ENCODE results near the gene SLC5A10.

The SLC5A10 gene

GRCh38 chr17:18986541-18987229, 34.7 kb downstream of the SLC5A10 start:
- no peak for DNase-seq

GRCh38 chr17:18987230-18987610, 35.3 kb downstream of the SLC5A10 start:
- no peak for DNase-seq

- DNase-seq: no peak
Observed at GRCh38 chr17:18987862-18988545, 36.0 kb downstream of the SLC5A10 start.

GRCh38 chr17:18988546-18989173, 36.7 kb downstream of the SLC5A10 start:
- DNase-seq: no peak

- DNase-seq: no peak
Observed at GRCh38 chr17:18990331-18990730, 38.4 kb downstream of the SLC5A10 start.

GRCh38 chr17:18991531-18992315, 39.8 kb downstream of the SLC5A10 start:
- no peak for DNase-seq

GRCh38 chr17:18992454-18993130, 40.6 kb downstream of the SLC5A10 start:
- DNase-seq: no peak

- DNase-seq: no peak
Observed at GRCh38 chr17:18993905-18994526, 42.1 kb downstream of the SLC5A10 start.

- DNase-seq: no peak
Observed at GRCh38 chr17:18994631-18995030, 42.7 kb downstream of the SLC5A10 start.

- no peak for DNase-seq
Observed at GRCh38 chr17:18995220-18995619, 43.3 kb downstream of the SLC5A10 start.

- no peak for DNase-seq
Observed at GRCh38 chr17:18996458-18996857, 44.5 kb downstream of the SLC5A10 start.

GRCh38 chr17:18997650-18998196, 45.8 kb downstream of the SLC5A10 start:
- no peak for DNase-seq

- no peak for DNase-seq
Observed at GRCh38 chr17:18999394-18999793, 47.4 kb downstream of the SLC5A10 start.

GRCh38 chr17:18999911-19000310, 47.9 kb downstream of the SLC5A10 start:
- DNase-seq: no peak

GRCh38 chr17:19000531-19001325, 48.8 kb downstream of the SLC5A10 start:
- DNase-seq: no peak

GRCh38 chr17:19001907-19002590, 50.1 kb downstream of the SLC5A10 start:
- no peak for DNase-seq

- no peak for DNase-seq
Observed at GRCh38 chr17:19002805-19003542, 51.0 kb downstream of the SLC5A10 start.

GRCh38 chr17:19003543-19004420, 51.8 kb downstream of the SLC5A10 start:
- peak; percentile 39 for DNase-seq
